GM21737 (cell line): ENCODE results near the gene POLK.
"Not testable (repeated sequence)": the region's sequence is repeated elsewhere in the genome, so short reads cannot be mapped to it uniquely, and the experiment has no call there.

Experiments used
- ATAC-seq: cut with Tn5 transposase; IDR thresholded peaks from one replicate; pipeline ENCODE4 v1.9.1; 2021; ENCODE audit warnings: mild to moderate bottlenecking, moderate library complexity; ENCODE audit not compliant: unreplicated experiment

The POLK gene

DNA sequence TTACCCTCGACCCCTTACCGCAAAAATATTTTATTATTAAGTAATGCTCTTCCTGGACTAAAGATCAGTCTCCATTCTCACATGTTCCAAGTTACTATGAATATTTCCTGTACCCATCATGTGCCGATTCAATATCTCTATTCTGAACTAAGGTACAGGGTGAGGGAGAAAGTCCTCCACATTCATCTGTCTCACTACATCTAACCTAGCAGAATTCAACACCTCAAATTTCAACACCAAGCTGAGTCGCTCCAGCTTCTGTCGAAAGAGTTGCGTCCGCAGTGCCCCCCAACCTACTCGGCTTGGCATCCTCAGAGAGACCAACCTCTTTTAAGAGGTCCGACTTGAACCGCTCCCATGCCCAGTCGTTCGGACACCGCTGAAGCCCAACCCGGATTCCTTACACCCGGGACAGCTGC lies 1.3 kb upstream of the POLK start:
- ATAC-seq = peak; percentile 17

DNA sequence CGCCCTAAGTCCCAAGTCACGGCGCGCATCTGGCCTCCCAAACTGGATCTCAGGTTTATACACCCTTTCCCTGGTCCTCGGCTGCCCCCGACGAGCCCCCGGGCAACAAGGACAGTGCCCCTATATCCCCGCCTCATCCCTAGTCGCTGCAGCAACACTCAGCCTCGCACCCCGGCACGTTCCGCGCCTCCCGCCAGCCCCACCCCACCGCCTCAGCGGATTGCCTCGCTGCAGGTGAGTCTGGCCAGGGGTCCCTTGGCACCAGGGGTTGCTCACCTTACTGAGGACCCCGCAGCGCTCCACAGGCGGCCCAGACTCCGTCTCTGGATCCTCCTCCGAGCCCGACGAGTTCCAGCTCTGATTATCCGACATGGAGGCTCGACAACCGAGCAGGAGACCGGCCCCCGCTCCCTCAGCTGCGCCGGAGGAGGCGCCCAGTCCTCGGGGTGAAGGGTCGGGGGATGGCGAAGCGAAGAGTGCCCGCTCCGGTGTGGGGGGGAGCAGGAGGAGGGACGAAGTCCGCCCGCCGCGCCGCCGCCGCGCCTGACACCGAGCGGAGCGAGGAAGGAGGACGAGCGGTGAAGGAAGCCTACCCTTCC lies 756 bp upstream of the POLK start:
- ATAC-seq = peak; percentile 30

DNA sequence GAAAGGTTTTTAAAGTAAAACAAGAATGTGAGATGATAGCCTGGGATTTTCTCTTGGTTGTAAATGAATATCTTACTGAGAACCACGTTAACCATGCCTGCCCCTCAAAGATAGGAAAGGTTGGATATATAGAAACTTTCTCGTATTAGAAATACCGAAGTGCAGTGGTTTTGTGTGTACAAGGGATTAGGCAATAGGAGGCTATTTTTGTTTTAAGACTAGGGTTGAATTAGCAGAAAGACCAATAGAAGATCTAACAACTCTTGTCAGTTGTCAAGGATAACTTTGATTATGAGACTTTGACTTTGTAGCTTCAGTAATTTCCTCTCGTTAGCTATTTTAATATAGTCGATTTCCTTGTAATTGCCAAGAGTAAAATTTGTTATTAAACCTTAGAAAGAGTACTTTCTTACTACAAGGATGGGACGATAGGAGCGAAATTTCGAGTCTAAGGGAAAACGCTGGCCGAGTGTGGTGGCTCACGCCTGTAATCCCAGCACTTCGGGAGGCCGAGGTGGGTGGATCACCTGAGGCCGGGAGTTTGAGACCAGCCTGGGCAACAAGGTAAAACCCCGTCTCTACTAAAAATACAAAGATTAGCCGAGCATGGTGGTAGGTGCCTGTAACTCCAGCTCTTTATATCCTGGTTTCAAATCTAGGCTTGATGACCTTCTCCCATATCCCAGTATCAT lies 838 bp downstream of the POLK start:
- no peak for ATAC-seq

DNA sequence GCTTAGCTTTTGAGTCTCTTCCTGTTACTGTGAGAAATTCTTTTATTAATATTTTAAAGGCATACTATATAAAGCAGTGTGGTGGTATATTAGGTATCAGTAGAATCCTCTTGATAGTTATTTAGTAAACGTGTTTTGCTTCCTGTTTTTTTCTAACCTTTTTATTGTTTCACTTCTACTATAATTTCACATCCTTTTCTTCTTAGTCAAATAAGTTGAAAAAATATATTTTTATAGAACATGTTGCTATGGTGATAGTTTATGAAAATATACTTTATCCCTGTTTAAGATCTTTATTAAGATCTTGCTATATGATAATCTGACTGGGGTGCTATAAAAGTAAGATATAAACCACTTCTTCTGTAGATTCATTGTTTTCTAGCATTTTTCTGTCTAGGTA lies 2.1 kb downstream of the POLK start:
- no peak for ATAC-seq

DNA sequence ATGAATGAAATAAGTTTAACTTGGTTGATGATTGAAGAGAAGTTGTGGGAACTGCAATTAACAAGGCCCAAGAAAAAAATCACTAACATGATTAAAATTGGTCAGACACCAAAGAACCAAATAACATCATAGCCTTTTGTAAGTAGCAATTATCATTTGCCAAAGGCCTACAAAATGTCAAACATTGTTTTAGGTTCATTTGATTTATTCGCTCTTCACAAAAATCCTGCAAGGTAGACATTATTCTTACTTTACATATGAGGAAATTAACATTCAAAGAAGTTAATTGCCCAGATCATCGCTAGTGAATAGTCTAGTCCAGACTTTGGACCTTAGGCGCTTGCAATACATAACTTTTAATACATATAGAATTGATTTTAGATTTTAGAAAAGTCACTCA lies 2.6 kb downstream of the POLK start:
- ATAC-seq = no peak

DNA sequence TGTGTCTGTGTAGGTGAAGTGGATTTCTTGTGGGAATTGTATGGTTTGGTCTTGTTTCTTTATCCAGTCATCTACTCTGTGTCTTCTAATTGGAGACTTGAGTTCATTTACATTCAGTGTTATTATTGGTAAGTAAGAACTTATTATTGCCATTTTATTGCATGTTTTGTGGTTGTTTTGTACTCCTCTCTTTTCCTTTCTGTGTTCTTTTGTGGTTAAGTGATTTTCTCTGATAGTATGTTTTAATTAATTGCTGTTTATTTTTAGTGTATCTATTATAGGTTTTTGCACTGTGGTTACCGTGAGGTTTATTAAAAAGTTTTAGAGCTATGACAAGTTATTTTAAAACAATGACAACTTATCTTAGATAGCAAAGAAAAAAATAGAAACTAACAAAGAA lies 8.1 kb downstream of the POLK start:
- ATAC-seq = no peak

DNA sequence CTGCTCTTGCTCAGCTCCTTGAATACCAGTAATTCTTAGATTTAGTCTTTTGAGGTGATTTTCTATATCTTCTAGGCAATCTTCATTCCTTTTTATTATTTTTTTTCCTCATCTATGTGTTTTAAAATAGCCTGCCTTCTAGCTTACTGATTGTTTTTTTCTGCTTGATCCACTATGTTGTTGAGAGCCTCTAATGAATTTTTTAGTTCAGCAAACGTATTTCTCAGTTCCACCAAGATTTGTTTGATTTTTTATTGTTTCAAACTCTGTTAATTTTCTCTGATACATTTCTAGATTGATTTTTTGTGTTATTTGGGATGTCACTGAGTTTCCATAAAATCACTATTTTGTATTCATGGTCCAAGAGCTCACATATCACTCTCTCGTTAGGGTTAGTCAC lies 9.5 kb downstream of the POLK start:
- ATAC-seq = no peak

DNA sequence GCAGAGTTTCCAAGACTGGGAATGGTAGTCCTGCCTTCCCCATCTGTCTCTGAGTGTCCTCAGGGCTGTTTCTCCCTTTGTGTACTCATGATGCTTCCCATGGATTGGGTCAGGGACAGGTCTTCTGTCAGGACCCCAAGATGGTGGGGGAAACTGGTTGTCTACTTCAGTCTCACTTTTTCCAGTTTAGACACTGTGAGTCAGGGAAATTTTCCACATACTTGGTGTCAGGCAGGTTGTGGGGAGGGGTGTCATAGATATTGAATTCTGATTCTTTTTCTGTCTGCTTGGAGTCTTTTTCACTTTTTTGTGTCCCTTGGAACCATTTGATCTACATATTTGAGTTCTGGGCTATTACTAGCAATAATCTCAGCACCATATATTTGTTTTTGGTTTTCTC lies 10.3 kb downstream of the POLK start:
- no peak for ATAC-seq

DNA sequence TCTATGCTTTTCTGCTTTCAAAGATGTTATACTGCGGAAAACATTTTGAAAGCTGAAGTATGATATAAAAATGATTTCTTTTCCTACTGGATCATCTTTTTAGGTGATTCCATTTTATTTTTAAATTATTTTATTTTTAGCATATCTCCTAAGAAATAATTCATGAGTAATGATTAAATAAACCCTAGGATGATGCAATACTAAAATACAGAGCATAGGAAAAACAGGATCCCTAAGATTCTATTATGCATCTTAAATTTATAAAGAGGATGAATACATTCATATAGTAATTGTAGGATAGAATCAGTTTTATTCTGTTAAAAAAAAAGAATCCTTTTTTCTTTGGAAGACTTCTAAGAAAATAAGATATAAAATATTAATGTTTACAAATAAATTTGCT lies 10.9 kb downstream of the POLK start:
- ATAC-seq = no peak

DNA sequence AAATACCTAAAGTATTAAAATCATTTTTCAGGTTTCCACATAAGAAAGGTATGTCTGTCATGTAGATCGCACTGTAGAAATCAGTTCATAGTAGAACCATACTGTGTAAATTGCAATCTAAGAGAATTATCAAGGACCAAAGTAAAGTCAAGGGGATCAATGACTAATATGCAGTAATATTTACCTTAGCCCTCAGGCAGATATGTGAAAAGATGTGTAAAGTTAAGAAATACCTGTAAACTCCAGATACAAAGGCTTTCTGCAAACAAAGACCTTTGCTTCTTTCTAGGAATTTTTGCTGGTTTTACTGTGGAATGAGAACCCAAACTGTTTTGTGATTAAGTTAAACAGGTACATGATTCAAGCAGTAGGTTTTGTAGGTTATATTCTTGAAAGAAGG lies 11.6 kb downstream of the POLK start:
- no peak for ATAC-seq

DNA sequence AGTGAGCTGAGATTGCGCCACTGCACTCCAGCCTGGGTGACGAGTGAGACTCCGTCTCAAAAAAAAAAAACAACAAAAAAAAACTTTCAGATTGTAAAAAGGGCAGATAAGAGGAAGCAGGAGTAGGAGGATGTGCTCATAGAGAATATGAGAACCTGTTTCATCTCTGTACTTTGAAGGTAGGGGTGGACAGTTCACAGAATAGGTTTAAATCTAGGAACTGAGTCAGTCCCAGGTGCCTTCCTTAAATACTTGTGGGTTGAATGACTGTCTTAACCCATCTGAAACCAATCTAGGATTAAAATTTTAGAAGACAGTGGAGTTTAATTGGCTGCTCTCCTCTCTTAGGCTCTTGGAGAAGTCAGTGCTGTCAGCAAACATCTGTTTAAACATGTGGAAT lies 12.4 kb downstream of the POLK start:
- ATAC-seq = peak; percentile 78

DNA sequence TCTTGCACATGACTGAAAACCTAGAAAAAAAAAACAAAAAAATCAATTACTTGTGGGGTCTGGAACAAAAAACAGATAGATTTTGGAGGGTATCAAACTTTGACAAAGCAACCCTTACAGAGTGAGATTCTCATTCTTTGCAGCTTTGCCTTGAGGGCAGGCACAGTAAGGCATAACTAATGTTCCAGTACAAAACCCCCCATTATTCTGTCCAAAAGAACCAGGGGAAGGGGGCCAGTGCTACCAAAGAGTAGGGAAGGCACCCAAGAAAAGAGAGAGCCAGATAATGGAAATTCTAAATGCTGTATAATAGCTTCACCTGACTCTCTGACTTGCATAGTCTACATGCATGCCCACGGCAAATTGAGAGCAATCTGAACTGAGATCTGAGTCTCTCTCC lies 12.9 kb downstream of the POLK start:
- no peak for ATAC-seq

DNA sequence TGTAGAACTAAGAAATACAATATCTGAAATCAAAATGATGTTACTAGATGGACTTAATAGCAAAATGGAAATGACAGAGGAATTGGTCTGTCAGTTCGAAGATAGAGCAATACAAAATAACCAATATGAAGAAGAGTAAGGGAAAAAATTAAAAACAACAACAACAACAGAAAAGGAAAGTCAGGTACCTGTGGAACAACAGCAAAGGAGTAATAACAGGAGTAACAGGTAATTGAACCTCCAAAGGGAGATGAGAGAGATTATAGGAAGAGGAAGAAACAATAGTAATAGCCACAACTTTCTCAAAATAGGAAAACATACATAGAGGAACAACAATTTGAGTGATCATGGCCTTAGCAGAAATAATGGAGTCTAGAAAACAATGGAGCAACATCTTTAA lies 13.7 kb downstream of the POLK start:
- ATAC-seq = no peak

DNA sequence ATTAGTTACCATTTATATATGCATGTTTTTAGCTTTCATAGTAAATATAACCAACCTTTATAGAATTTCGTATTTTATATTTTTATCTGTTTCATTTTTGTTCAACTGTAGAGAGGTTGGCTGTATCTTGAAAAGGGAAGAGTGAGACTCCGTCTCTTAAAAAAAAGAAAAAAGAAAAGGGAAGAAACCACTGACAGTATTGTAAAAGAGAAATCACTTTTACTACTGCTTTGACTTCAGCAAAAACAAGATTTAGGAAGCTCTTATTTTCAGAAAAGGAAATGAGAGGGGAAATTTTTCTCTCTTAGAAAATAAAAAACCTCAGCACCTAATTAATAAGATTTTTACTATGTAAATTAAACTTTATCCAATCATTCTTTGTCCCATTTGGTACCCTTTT lies 14.4 kb downstream of the POLK start:
- no peak for ATAC-seq

DNA sequence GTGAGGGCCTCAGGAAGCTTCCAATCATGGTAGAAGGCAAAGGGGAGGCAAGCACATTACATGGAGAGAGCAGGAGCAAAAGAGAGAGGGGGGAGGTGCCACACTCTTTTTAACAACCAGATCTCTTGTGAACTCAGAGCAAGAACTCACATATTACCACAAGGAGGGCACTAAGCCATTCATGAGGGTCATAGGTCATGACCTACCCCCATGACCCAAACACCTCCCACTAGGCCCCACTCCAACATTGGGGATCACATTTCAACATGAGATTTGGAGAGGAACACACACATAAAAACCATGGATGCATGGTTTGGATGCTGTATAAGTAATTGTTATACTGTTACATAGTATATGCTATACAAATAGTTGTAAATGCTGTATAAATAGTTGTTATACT lies 17.5 kb downstream of the POLK start:
- no peak for ATAC-seq

DNA sequence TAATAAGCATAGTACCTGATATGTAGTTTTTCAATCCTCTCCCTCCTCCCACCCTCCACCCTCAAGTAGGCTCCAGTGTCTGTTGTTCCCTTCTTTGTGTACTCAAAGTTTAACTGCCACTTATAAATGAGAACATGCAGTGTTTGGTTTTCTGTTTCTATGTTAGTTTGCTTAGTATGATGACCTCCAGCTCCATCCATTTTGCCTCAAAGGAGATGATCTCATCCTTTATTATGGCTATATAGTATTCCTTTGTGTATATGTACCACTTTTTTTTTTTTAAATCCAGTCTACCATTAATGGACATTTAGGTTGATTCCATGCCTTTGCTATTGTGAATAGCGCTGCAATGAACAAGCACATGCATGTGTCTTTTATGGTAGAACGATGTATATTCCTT lies 20.5 kb downstream of the POLK start:
- no peak for ATAC-seq

DNA sequence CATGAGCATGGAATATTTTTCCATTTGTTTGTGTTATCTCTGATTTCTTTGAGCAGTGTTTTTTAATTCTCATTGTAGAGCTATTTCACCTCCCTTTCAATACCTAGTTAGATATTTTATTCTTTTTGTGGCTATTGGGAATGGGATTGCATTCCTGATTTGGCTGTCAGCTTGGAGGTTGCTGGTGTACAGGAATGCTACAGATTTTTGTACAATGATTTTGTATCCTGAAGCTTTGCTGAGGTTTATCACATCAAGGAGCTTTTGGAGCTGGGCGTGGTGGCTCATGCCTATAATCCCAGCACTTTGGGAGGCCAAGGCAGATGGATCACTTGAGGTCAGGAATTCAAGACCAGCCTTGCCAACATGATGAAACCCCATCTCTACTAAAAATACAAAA lies 22.0 kb downstream of the POLK start:
- ATAC-seq = not testable (repeated sequence)

DNA sequence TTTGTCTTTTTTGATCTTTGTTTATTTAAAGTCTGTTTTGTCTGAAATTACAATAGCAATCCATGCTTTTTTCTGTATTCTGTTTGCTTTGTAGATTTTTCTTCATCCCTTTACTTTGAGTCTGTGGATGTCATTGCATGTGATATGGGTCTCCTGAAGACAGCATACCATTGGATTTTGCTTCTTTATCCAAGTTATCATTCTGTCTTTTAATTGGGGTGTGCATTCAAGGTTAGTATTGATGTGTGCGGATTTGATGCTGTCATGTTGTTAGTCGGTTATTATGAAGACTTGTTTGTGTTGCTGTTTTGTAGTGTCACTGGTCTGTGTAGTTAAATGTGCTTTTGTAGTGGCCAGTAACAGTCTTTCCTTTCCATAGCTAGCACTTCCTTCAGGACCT lies 23.0 kb downstream of the POLK start:
- ATAC-seq = no peak

DNA sequence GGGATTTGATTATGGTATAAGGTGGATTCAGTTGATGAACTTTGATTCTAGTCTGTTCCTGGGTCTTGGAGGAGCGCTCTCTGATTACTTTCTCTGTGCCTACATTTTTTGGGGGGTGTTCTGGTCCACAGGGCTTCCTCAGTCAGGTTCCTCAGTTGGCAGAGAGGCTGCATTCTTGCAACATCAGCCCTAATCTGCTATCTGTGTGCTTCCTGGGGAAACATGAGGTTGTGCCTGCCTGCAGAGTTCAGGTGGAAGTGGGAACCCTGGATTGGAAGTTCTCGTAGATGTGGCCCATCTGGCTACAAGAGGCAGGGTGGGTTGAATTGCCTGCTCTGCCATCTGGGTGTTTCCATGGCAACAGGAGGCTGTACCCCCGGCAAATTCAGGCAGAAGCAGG lies 24.5 kb downstream of the POLK start:
- no peak for ATAC-seq

DNA sequence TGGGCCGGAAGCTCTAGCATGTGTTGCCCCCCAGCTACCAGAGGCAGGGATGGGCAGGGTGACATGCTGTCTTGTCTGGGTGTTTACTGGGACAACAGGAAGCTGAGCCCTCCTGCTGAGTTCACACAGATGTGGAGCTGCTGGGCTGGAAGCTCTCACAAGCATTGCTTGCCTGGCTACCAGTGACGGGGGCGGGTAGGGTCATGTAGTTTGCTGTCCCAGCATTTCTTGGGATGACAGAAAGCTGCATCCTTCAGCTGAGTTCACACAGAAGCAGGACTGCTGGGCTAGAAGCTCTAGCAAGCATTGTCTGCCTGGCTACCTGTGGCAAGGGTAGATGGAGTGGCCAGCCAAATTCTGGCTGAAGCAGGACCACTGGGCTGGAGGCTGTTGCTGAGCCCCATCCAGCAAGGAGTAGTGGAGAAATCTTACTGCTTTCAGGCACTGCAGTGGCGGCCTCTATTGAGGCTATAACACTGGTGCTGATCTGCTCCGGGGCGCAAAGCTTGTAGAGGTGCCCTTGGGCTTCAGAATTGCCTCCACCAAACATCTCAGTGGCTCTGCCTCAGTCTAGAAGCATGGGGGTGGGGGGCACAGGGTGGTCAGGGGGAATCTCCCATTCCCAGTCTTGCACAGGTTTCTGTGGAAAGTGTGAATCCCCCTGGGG lies 25.1 kb downstream of the POLK start:
- ATAC-seq = no peak

DNA sequence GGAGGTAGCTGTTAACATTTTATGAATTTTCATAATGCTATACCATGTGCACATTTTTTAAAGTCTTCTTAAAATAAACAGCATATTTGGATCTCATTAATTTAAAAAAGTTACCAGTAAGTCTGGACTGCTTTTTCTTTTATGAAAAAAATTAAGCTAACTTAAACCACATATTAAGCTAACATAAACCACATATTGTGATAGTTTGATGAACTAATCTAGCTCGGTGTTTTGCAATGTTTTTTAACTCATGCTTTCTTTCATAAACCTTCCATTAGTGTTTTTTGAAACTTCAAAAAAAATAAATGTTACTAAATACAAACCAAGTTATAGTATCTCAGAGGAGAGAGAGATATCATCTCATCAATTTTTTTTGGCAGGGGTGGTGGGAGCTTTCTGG lies 26.5 kb downstream of the POLK start:
- ATAC-seq = no peak

DNA sequence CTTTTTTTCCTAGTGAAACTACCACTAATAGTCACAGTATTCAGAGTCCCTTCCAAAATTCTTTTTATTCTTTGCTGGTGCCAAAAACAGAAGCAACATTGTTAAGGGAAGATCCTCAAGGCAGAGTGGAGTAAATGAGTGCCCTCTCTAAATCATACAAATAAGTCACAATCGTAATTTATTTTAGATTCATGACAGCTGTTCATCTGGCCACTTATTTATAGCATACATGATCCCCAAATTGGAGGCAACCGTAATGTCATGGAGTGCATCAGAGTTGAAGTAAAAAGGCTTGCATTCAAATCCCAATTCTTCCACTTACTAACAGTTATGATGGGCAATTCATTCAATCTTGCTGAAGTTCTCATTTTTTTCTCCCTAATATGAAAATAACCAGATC lies 33.4 kb downstream of the POLK start:
- ATAC-seq = no peak

DNA sequence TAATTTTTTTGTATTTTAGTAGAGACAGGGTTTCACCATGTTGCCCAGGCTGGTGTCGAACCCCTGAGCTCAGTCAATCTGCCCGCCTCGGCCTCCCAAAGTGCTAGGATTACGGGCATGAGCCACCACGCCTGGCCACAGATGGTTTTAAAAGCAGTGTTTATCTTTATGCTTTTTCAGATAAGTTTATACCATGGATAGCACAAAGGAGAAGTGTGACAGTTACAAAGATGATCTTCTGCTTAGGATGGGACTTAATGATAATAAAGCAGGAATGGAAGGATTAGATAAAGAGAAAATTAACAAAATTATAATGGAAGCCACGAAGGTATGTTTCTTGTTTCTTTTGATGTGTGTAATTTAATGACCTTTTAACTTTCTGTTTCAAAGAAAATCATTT lies 35.1 kb downstream of the POLK start:
- ATAC-seq = no peak
